HG02970 (cell line): ENCODE measurements around the gene CXCL11.
"Not testable (repeated sequence)": the region's sequence is repeated elsewhere in the genome, so short reads cannot be mapped to it uniquely, and the experiment has no call there.

Experiments
- ATAC-seq: cut with Tn5 transposase; IDR thresholded peaks from one replicate; pipeline ENCODE4 v1.9.1; 2021; ENCODE audit warnings: mild to moderate bottlenecking, moderate library complexity, moderate number of reproducible peaks; ENCODE audit not compliant: unreplicated experiment, low FRiP score

Gene CXCL11

GRCh38 chr4:76035799-76036380 lies at the start of gene CXCL11:
CXCL11 (minus strand) TSS chr4:76036070; CDS start chr4:76035987, 83 bp downstream.
- ATAC-seq = no peak

GRCh38 chr4:76084542-76084941 lies 48.7 kb upstream of the CXCL11 start:
- no peak for ATAC-seq

GRCh38 chr4:76083386-76083988 lies 47.6 kb upstream of the CXCL11 start:
- ATAC-seq = no peak

GRCh38 chr4:76078033-76078613 lies 42.3 kb upstream of the CXCL11 start:
- no peak for ATAC-seq

- no peak for ATAC-seq
Observed at GRCh38 chr4:76074993-76075600, 39.2 kb upstream of the CXCL11 start.

- no peak for ATAC-seq
Observed at GRCh38 chr4:76074468-76074867, 38.6 kb upstream of the CXCL11 start, which contains the start of gene ART3. ART3 (plus strand) TSS chr4:76074709; CDS start chr4:76075890, 1,181 bp downstream.

GRCh38 chr4:76072760-76073159 lies 36.9 kb upstream of the CXCL11 start:
- ATAC-seq = no peak

GRCh38 chr4:76067652-76068286 lies 31.9 kb upstream of the CXCL11 start:
- ATAC-seq = no peak

GRCh38 chr4:76066546-76066945 lies 30.7 kb upstream of the CXCL11 start:
- no peak for ATAC-seq

DNA sequence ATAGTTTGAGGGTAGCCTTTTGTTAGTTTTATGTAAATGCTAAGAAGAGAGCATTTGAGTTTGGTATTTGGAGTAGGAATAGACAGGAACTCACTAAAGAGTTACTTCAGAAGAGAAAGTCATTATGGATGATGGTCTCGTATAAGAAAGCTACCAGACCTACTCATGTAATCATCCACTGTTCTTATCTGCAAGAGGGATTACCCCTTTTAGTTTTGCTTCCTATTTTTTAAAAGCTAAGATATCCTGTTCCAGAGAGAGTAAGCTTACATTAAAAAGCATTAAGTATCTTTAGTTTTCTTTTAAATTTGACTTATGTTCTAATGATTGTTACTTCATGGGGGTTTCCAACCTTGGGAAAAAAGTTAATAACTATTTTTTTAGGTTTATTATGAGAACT lies 26.1 kb upstream of the CXCL11 start:
- ATAC-seq = no peak

DNA sequence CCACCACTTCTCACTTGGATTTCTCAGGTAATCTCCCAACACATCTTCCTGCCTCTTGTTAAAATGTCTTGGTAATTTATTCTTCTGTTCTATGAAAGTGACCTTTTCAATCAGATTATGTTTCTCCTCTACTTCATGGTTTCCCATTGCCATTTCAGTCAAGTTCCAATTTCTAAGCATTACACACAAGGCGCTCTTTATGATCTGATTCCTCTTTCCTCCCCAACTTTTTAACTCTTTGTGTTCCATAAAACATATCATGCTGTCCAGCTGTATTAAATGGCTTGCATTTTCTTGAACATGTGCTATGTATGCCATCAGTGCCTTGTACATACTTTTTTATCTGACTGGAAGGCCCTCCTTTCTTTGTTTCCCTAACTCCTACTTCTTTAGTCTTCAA lies 25.6 kb upstream of the CXCL11 start:
- ATAC-seq = no peak

GRCh38 chr4:76060506-76060905 lies 24.6 kb upstream of the CXCL11 start:
- no peak for ATAC-seq

DNA sequence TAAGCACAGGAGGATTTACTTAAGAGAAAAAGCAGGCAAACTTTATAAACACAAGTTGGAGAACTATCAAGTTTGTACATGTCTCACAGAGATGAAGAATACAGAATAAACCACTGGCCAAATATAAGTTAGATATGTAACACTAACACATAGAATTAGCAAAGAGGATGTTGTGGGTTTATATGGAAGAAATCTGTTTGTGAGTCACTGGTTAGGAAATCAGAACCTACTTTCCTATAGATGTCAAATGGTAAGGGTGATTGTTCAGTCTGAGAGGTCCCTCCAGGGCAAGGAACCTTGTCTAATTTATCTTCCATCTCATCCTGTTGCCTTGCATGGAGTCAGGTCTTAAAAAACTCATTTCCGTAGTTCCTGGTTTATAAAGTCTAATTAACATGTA lies 23.9 kb upstream of the CXCL11 start:
- no peak for ATAC-seq

DNA sequence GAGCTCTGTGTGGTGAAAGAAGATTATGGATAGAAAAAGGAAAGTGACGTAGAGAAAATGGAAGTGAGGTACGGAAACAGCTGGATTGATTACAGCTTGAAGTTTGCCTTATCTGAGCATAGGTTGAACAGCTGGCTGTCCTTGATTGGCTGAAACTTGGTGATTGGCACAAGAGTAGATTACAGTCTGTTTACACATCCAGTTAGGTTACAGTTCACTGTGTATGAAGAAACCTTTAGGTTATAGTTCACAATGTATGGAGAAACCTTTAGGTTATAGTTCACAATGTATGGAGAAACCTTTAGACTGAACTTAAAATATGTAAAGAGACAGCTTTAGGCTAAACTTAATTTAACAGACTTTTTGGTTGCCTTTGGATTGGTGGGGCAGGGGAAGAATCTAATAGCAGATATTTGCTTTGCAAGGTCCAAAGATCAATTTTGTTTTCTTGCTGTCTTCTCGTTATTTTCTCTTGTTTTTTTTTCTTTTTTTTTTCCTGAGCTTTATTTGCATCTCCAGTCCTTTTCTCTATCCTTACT lies 23.1 kb upstream of the CXCL11 start:
- ATAC-seq = no peak

GRCh38 chr4:76058302-76058701 lies 22.4 kb upstream of the CXCL11 start:
- ATAC-seq = no peak

GRCh38 chr4:76055421-76055820 lies 19.6 kb upstream of the CXCL11 start:
- no peak for ATAC-seq

- ATAC-seq = peak; percentile 89
Observed at GRCh38 chr4:76055016-76055415, 19.1 kb upstream of the CXCL11 start.

- ATAC-seq = no peak
Observed at GRCh38 chr4:76053730-76054129, 17.9 kb upstream of the CXCL11 start.

- ATAC-seq = not testable (repeated sequence)
Observed at GRCh38 chr4:76050560-76051050, 14.7 kb upstream of the CXCL11 start.

GRCh38 chr4:76049860-76050416 lies 14.1 kb upstream of the CXCL11 start:
- not testable (repeated sequence) for ATAC-seq
